CD4-positive, alpha-beta T cell (primary cell): ENCODE data around the gene CSF2RB. TPM values are rescaled to one million over a fixed set of nuclear protein-coding genes. Genes with fewer than 3 reads are reported as not detected.

Source experiments
- ATAC-seq: fragments of 200-7000 bp; cut with Tn5 transposase; one replicate; pipeline ENCODE4 v1.10.0; 2022; ENCODE audit warnings: mild to moderate bottlenecking; ENCODE audit not compliant: poor library complexity
- CTCF ChIA-PET: fragments of 350-600 bp; sonication (Branson Sonifier 250); formaldehyde crosslinking; loops from one replicate; lab custom pipeline; 2021; ENCODE audit warnings: antibody characterized with exemption, inconsistent platforms; lab: Charles Lee
- POLR2A ChIA-PET: fragments of 350-600 bp; sonication (Branson Sonifier 250); formaldehyde crosslinking; loops from one replicate; lab custom pipeline; 2021; ENCODE audit warnings: antibody characterized with exemption, inconsistent platforms; lab: Charles Lee
- DNase-seq, 14 experiments: peaks; one replicate each; pipeline ENCODE4 v3.0.0-alpha.2; 2013 to 2020; ENCODE audit warnings: mixed read lengths in 2 of 14
- H3K27ac ChIP-seq, 2 donors: one replicate each; pipeline versions ENCODE4 v1.5.1 to v1.7.0; 2013; ENCODE audit warnings: low read length in 2 of 2, low read depth in 1 of 2, mild to moderate bottlenecking in 1 of 2
- H3K27me3 ChIP-seq, 2 experiments: 1 replicate in 1 of 2; 2 replicates in 1 of 2; pipeline versions ENCODE4 v1.6.1 to v1.7.0; 2013; ENCODE audit warnings: low read length in 2 of 2, control low read depth in 1 of 2, mild to moderate bottlenecking in 1 of 2, moderate library complexity in 1 of 2; ENCODE audit not compliant: insufficient read depth in 2 of 2, control insufficient read depth in 1 of 2
- H3K36me3 ChIP-seq: one replicate; pipeline ENCODE4 v1.6.1; 2013; ENCODE audit warnings: low read length, control low read depth; ENCODE audit not compliant: insufficient read depth
- H3K4me1 ChIP-seq: one replicate; pipeline ENCODE4 v1.6.1; 2013; ENCODE audit warnings: low read length, control low read depth; ENCODE audit not compliant: insufficient read depth
- H3K4me3 ChIP-seq: one replicate; pipeline ENCODE4 v1.5.1; 2013; ENCODE audit warnings: mild to moderate bottlenecking, low read length, moderate library complexity
- H3K9me3 ChIP-seq, 2 experiments: 1 replicate in 1 of 2; 2 replicates in 1 of 2; pipeline versions ENCODE4 v1.6.1 to v1.7.0; 2013; ENCODE audit warnings: low read length in 2 of 2, mild to moderate bottlenecking in 2 of 2, control low read depth in 1 of 2, moderate library complexity in 1 of 2; ENCODE audit not compliant: control insufficient read depth in 1 of 2, insufficient read depth in 1 of 2
- H3K27ac Mint-ChIP-seq: one replicate; pipeline ENCODE4 v1.8.0; 2020; ENCODE audit warnings: mixed read lengths
- H3K27me3 Mint-ChIP-seq: one replicate; pipeline ENCODE4 v1.8.0; 2021; ENCODE audit warnings: mixed read lengths
- H3K36me3 Mint-ChIP-seq: one replicate; pipeline ENCODE4 v1.8.0; 2021; ENCODE audit warnings: low read depth, mixed read lengths
- H3K4me1 Mint-ChIP-seq: one replicate; pipeline ENCODE4 v1.8.0; 2021; ENCODE audit warnings: low read depth, mixed read lengths
- H3K4me3 Mint-ChIP-seq: one replicate; pipeline ENCODE4 v1.8.0; 2020; ENCODE audit warnings: mild to moderate bottlenecking, mixed read lengths
- H3K9me3 Mint-ChIP-seq: one replicate; pipeline ENCODE4 v1.8.0; 2020; ENCODE audit warnings: mixed read lengths
- intact Hi-C, 2 experiments: fragments of 100-400 bp; cut with DNase I in 1 of 2; cut with micrococcal nuclease in 1 of 2; formaldehyde crosslinking; loops; one replicate each; pipeline versions ENCODE4 v1.15.1 to v1.9.0; 2023 to 2025; cut with DNase I, micrococcal nuclease
- total RNA-seq, 174 experiments: library from RNA in 2 of 174; stranded (reverse) in 2 of 174; gene quantifications; one replicate each; pipeline ENCODE4 v1.2.3 and lab custom pipeline; 2021 to 2026
- TF ChIP-seq, protein P1 (sequence below): fragments of 200-600 bp; IDR thresholded peaks from one replicate; pipeline ENCODE4 v1.8.0; 2022; ENCODE audit warnings: antibody characterized with exemption, mild to moderate bottlenecking

The CSF2RB gene
- total RNA-seq, 2 experiments from 2014 or later: 1.5 TPM

DNA sequence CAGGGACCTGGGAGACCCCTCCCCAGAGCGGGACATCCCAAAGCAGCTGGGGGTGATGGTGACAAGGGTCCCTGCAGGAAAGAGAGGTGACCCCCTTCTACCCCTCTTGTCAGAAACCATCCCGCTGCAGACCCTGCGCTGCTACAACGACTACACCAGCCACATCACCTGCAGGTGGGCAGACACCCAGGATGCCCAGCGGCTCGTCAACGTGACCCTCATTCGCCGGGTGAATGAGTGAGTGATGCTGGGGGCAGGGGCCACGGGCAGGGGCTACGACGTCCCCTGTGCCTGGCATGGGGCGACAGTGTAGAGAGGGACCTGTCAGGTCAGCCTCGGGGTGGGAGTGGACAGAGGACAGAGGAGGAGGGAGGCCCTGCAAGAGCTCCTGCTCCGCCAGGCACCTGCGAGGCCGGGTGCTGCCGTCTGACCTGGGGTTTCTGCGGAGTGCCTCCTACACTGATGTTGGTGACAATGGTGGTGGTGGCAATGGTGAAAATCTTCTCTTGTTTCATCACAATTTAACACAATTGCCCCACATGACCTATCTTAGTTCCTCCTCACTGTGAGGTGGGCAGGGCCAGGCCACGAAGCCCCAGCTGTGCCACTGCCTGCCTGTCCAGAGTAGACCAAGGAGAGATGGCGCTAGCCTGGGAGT, 9.8 kb downstream of the CSF2RB start:
- POLR2A ChIA-PET: no interaction called here

DNA sequence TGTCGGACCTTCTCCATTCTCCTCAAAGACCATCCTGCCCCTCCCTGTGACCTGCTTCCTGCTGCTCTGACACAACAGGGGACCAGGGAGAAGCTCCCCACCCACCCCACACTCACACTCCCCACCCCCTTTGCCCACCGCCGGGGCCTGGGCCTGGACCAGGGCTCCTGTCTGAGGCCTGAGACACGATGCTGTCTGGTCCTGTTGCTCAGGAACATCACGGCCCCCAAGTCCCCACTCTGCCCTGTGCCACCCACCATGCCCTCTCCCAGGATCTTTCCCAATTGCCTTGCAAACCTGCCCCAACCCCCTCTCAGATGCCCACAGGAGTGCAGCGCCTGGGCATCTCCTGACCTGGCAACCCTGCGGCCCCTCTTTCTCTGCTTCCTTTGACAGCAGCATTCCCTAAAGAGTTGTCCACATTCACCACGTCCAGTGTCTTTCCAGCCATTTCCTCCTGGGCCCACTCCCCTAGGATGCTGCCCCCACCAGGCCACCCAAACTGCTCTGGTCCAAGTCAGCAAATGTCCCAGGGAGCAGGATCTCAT, 10.8 kb downstream of the CSF2RB start:
- peaks cover 23% of the 10 kb centered on the region for H3K27me3 Mint-ChIP-seq
- no peak overlapping the region for H3K4me3 Mint-ChIP-seq
- intact Hi-C loops: no loop called here
- no peaks in the 10 kb centered on the region for H3K4me1 Mint-ChIP-seq
- POLR2A ChIA-PET: no interaction called here
- no peaks in the 10 kb centered on the region for H3K9me3 Mint-ChIP-seq
- CTCF ChIA-PET: no interaction called here
- Histone ChIP-seq H3K27ac (no peak overlapping the region), H3K9me3 (peaks cover 0 to 4% of the 10 kb centered on the region in 2 experiments), H3K4me3 (no peak overlapping the region), H3K27me3 (peaks cover 0 to 12% of the 10 kb centered on the region in 2 experiments), H3K4me1 (no peaks in the 10 kb centered on the region), H3K36me3 (no peaks in the 10 kb centered on the region)
- H3K27ac Mint-ChIP-seq: no peak overlapping the region
- no peaks in the 10 kb centered on the region for H3K36me3 Mint-ChIP-seq
- no peak for ATAC-seq
- TF ChIP-seq, protein P1, sequence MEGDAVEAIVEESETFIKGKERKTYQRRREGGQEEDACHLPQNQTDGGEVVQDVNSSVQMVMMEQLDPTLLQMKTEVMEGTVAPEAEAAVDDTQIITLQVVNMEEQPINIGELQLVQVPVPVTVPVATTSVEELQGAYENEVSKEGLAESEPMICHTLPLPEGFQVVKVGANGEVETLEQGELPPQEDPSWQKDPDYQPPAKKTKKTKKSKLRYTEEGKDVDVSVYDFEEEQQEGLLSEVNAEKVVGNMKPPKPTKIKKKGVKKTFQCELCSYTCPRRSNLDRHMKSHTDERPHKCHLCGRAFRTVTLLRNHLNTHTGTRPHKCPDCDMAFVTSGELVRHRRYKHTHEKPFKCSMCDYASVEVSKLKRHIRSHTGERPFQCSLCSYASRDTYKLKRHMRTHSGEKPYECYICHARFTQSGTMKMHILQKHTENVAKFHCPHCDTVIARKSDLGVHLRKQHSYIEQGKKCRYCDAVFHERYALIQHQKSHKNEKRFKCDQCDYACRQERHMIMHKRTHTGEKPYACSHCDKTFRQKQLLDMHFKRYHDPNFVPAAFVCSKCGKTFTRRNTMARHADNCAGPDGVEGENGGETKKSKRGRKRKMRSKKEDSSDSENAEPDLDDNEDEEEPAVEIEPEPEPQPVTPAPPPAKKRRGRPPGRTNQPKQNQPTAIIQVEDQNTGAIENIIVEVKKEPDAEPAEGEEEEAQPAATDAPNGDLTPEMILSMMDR: no peak
- no peak for DNase-seq

More for the DNA sequence above, 9.8 kb downstream of the CSF2RB start:
- TF ChIP-seq, protein P1: no peak
- ATAC-seq: no peak
- H3K9me3 ChIP-seq: no peaks in the 10 kb centered on the region
- intact Hi-C loops: no loop called here
- CTCF ChIA-PET: no interaction called here
- Mint-ChIP-seq H3K4me3 (no peak overlapping the region), H3K4me1 (no peaks in the 10 kb centered on the region), H3K27ac (no peak overlapping the region), H3K36me3 (no peaks in the 10 kb centered on the region), H3K9me3 (no peaks in the 10 kb centered on the region), H3K27me3 (peaks cover 24% of the 10 kb centered on the region)
- no peak for DNase-seq
- no peaks in the 10 kb centered on the region for H3K36me3 ChIP-seq
- no peak overlapping the region for H3K27ac ChIP-seq
- no peak overlapping the region for H3K4me3 ChIP-seq
- H3K4me1 ChIP-seq: no peaks in the 10 kb centered on the region
- H3K27me3 ChIP-seq: peaks cover 0 to 11% of the 10 kb centered on the region in 2 experiments

DNA sequence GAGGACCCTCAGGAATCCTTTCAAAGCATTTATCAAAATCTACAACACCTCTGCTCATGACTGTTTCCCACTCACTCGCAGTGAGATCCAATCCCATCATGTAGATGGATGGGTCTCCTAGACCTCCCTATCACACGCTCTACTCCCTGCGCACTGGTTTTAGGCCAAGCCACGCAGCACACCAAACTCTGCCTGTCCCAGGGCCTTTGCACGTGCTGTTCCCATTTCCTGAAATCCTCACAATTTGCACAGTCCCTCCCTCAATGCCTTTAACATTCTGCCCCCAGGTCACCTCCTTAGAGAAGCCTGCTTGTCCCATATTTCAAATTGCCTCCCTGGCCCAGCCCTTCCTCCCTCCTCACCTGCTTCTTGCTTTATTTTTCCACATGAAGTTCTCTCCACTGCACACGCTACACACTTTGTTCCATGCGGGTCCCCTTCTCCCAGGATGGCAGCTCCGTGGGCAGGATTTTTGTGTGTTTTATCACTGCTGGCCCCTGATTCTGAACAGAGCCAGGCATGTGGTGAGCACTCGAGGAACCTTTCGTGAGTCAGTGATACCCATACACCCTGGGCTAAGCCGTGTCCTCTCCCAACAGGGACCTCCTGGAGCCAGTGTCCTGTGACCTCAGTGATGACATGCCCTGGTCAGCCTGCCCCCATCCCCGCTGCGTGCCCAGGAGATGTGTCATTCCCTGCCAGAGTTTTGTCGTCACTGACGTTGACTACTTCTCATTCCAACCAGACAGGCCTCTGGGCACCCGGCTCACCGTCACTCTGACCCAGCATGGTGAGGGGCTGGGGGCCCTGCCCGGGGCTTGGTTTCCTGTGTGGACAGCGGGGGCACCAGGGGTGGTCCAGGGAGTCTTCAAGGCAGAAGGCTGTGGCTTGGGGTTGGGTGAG, 12.2 kb downstream of the CSF2RB start:
- ATAC-seq: no peak

More for the DNA sequence above, 12.2 kb downstream of the CSF2RB start:
- Mint-ChIP-seq H3K36me3 (no peaks in the 10 kb centered on the region), H3K4me3 (no peak overlapping the region), H3K4me1 (no peaks in the 10 kb centered on the region), H3K27ac (no peak overlapping the region), H3K27me3 (peaks cover 19% of the 10 kb centered on the region), H3K9me3 (no peaks in the 10 kb centered on the region)
- no peaks in the 10 kb centered on the region for H3K4me1 ChIP-seq
- H3K36me3 ChIP-seq: no peaks in the 10 kb centered on the region
- TF ChIP-seq, protein P1: no peak
- no peak overlapping the region for H3K27ac ChIP-seq
- H3K9me3 ChIP-seq: peaks cover 0 to 4% of the 10 kb centered on the region in 2 experiments
- H3K27me3 ChIP-seq: peaks cover 0 to 12% of the 10 kb centered on the region in 2 experiments
- ChIA-PET CTCF (no interaction called here), POLR2A (no interaction called here)
- no peak for DNase-seq
- no peak overlapping the region for H3K4me3 ChIP-seq
- intact Hi-C loops: no loop called here
